GM21717 (cell line): ENCODE data around the gene SOCS3.

ENCODE experiments used
- ATAC-seq: cut with Tn5 transposase; IDR thresholded peaks from one replicate; pipeline ENCODE4 v1.9.1; 2021; ENCODE audit warnings: mild to moderate bottlenecking, moderate library complexity; ENCODE audit not compliant: unreplicated experiment

The SOCS3 gene

DNA sequence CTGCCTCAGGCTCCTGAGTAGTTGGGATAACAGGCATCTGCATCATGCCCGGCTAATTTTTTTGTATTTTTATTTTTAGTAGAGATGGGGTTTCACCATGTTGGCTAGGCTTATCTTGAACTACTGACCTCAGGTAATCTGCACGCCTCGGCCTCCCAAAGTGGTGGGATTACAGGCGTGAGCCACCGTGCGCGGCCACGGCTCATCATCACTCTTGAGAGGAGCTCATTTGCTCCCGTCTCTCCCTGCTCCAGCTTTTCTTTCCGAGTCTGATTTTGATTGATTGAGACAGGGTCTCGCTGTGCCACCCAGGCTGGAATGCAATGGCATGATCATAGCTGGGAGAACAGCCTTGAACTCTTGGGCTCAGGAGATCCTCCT is 31.2 kb upstream of the SOCS3 start:
- no peak for ATAC-seq

DNA sequence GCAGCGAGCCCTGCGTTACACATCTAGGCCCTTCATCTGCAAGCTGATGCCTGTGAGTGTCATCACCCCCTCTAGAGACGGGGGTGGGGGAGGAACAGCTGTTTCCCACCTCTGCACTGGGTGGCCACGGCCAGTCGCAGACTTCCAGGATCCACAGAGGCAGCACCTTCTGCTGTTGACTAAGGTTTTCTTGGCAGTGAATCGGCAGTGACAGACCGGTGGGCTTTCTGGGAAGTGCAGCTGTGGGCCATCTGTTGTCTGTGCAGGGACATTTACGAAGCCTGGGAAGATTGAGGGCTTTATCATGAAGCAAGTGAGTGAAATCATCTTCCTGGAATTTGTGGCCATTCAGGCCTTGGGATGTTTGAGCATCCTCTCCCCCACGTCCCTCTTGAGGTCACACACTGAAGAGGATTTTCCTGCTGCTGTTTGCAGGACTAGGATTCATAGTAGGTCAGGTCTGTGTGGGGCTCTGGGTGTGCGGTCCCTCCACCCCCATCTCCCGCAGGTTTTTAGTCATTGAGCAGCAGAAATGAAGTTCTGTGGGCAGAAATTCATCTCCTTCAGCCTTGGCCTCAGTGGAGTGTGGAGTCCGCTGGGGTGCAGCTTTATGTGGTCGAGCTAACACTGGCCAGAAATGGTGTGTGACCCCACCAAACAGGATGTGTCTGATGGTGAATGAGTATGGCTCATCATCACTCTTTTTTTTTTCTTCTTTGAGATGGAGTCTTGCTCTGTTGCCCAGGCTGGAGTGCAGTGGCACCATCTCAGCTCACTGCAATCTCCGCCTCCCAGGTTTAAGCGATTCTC is 30.6 kb upstream of the SOCS3 start:
- ATAC-seq, result no peak

- ATAC-seq, result no peak
Observed at GRCh38 chr17:78387977-78388941, 28.4 kb upstream of the SOCS3 start.

DNA sequence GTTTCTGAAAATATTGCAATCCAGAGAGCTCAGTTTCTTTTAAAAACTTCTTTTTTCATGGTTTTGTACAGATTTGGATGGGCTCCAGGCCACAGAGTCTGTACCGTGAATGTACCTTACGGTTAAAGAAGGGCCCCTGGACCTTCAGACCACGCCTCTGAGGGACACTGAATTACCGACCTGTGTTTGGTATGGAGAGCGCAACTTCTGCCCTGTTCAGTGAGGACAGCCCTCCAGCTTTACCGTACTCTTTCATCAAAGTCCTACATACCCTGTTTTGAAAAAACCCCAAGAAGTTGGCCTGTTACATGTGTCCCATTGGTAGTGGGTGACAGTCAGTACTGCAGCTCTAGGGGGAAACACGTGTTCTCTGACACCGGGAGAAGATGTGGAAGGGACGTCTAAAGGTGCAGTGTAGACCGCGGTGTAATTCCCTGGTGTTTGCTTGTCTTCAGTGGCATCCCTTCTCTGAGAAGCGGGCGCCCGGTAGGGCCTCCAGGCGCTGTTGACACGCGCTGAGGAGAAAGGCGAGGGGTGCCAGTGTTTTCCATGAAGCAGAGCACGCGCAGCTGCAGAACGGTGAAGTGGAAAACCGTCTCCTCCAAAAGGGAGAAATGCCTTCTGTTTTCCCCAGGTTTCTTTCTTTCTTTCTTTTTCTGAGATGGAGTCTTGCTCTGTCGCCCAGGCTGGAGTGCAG is 24.8 kb upstream of the SOCS3 start:
- peak; percentile 3 for ATAC-seq

GRCh38 chr17:78383725-78384471 is 24.0 kb upstream of the SOCS3 start:
- ATAC-seq, result peak; percentile 38

DNA sequence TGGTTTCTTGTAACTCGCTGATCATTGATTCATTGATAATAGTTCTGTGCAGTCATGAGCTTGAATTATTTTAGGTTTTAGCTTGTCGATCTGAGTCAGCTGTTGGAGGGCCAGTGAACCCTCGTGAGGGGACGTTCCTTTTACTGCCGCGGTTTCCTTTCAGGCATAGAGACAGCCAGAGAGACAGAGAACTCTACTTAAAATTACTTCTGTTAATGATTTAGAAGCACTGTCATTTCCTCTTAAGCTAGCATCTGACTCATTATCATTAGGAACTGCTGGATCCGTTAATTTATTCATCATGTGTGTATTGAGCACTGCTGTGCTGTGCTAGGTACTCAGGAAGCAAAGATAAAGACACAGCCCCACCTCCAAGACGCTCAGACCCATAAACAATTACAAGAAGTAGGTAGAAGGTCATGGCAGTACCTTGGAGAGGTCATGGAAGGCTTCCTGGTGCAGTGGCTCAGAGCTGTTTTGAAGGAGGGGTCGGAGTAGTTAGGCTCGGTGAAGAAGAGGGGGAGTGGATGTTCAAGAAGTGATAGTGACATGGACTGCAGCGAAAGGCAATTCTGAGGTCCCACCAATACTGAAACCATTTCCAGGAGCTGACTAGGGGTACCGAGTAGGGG is 21.8 kb upstream of the SOCS3 start:
- ATAC-seq, result no peak

- ATAC-seq, result no peak
Observed at GRCh38 chr17:78380370-78380769, 20.5 kb upstream of the SOCS3 start.

DNA sequence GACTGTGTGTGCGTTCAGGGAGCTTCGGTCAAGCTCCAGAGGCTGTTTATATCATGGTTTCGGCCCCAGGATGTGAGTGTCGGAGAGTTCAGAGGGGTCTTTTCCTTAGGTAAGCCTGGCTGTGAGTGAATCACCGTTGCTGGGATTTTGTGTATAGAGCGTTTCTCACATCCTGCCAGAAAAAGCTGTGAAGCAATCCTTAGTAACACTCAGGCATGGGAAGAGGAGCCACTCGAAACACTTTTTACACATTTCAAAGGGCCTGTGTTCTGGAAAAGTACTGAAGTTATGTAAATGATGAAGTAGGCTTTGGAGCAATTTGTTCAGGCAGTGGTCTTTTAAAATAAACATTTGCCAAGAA is 19.2 kb upstream of the SOCS3 start:
- no peak for ATAC-seq

GRCh38 chr17:78378225-78379130 is 18.6 kb upstream of the SOCS3 start, which contains the start of gene PGS1:
Gene PGS1, plus strand, starts transcription at chr17:78378649. Its CDS starts 17 bp downstream, at chr17:78378666.
- peak; percentile 55 for ATAC-seq

DNA sequence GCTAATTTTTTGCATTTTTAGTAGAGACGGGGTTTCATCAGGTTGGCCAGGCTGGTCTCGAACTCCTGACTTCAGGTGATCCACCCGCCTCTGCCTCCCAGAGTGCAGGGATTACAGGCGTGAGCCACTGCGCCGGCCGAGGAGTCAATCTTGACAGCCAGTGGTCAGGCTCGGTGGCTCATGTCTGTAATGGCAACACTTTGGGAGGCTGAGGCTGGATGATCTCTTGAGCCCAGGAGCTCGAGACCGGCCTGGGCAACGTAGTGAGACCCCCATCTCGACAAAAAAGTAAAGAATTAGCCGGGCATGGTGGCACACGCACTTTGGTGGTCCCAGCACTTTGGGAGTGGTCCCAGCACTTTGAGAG is 18.0 kb upstream of the SOCS3 start:
- ATAC-seq, result no peak

- ATAC-seq, result no peak
Observed at GRCh38 chr17:78376161-78376560, 16.3 kb upstream of the SOCS3 start.

DNA sequence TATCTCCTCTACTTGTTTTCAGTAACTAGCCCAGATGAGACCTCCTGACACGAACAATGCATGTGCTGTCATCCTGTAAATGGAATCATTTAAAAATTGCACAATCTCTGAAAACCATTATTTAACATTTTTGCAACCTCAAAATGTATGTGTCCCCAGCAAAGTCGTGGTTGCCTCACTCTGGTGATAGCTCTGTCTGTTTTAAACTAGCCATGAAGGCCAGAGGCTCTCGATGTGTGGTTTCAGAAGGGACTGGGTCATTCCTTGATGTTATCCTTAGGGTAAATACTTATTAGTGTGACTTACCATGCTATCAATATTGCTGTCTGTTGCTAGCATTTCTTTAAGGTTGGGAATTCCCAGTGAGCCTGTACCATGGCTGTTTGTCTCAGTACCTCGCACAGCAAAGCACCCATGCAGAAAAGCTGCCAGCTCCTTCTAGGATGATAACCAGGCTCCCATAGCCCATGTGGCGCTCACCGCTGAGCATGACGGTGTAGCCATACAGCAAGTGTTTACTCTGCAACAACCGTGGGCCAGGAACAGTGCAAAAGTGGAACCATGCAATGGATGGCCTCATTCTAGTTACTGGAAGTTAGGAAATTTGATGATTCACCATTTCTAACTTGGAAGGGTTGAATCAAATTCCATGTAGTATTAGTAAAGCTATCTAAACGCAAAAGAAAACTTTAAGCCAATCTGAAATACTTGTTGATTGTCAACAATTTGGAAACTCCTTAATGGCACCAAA is 15.7 kb upstream of the SOCS3 start:
- no peak for ATAC-seq

- no peak for ATAC-seq
Observed at GRCh38 chr17:78374631-78375274, 14.9 kb upstream of the SOCS3 start.

GRCh38 chr17:78374189-78374588 is 14.3 kb upstream of the SOCS3 start:
- no peak for ATAC-seq

DNA sequence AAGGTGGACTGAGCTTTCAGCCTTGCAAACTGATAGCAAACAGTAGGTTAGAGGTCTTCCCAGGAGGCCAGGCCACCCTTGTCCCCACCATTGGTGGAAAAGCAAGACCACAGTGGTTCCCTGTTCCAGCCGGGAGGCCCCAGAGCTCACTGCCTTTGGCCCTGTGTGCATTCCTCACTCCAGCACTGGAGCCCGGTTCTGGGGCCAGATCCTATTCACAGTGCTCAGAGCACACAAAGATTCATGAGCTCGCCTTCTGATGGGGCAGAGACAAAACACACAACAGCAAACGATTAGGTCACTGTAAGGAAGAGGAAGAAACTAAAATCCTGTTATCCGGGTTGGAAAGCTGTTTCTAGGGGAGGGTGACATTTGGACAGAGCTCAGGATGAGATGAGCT is 13.0 kb upstream of the SOCS3 start:
- ATAC-seq, result no peak

- ATAC-seq, result no peak
Observed at GRCh38 chr17:78371056-78371455, 11.2 kb upstream of the SOCS3 start.

DNA sequence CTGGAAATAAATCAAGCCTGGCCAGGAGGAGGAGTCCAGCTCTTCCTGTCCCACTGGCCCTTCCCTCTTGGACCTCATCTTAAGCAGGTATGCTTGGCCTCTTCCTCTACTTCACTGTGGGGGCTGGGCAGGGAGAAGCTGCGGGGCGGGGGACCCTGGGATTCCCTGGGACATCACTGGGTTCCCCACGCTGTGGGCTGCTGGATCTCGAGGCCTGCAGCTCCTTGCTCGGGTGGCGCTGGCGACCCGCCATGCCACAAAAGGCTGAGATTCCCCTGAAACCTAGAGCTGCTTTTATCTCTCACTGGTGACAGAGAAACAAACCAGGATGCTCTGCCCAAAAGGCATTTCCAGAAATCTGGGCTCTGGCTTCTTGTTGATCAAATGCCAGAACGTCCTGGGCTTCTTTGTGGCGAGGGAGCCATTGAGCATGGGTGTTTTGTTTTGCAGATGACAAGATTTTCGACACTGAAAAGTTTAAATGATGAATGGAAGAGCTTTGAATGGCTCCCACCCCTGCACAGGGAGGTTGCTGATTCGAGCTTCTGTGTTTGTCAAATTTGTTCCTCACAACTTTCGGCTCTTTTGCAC is 10.0 kb upstream of the SOCS3 start:
- ATAC-seq, result no peak
